Stimulated activated CD8-positive, alpha-beta memory T cell treated with anti-CD3 and anti-CD28 coated beads, Interleukin-7, amount 100 ng/mL, for 4 hours (primary cell): ENCODE data around the gene TPST1.
"Not testable (repeated sequence)": the region's sequence is repeated elsewhere in the genome, so short reads cannot be mapped to it uniquely, and the experiment has no call there.

Experiments
- DNase-seq, 2 donors: peaks; one replicate each; pipeline ENCODE4 v3.0.0-alpha.2; 2020; ENCODE audit warnings: low read depth in 2 of 2

TPST1 gene

GRCh38 chr7:66379542-66380160, 174.5 kb downstream of the TPST1 start:
- DNase-seq = no peak

GRCh38 chr7:66380272-66380888, 175.2 kb downstream of the TPST1 start:
- no peak for DNase-seq

GRCh38 chr7:66382182-66382923, 177.2 kb downstream of the TPST1 start:
- DNase-seq = not testable (repeated sequence)

- not testable (repeated sequence) for DNase-seq
Measured at GRCh38 chr7:66385191-66385905, 180.2 kb downstream of the TPST1 start.

GRCh38 chr7:66395128-66395571, 190.0 kb downstream of the TPST1 start:
- DNase-seq = not testable (repeated sequence)

- not testable (repeated sequence) for DNase-seq
Measured at GRCh38 chr7:66396052-66396451, 190.9 kb downstream of the TPST1 start.

- not testable (repeated sequence) for DNase-seq
Measured at GRCh38 chr7:66398841-66399240, 193.7 kb downstream of the TPST1 start.

GRCh38 chr7:66399566-66399965, 194.4 kb downstream of the TPST1 start:
- no peak for DNase-seq

- no peak for DNase-seq
Measured at GRCh38 chr7:66400400-66400799, 195.3 kb downstream of the TPST1 start.

- not testable (repeated sequence) for DNase-seq
Measured at GRCh38 chr7:66401126-66401525, 196.0 kb downstream of the TPST1 start.

- not testable (repeated sequence) for DNase-seq
Measured at GRCh38 chr7:66401932-66402331, 196.8 kb downstream of the TPST1 start.

GRCh38 chr7:66403564-66403963, 198.4 kb downstream of the TPST1 start:
- no peak for DNase-seq

GRCh38 chr7:66409493-66409892, 204.4 kb downstream of the TPST1 start:
- no peak for DNase-seq
